BE2C (cell line): ENCODE measurements around the gene GALNT6.
A peak's percentile ranks its signal among the peaks of the same experiment; 100 is the strongest.

Source experiments
- DNase-seq: peaks from one replicate; pipeline ENCODE4 v3.0.0-alpha.2; 2020
- H3K27me3 ChIP-seq: fragments of 250-450 bp; sonication (Bioruptor Pico); 2 replicates; pipeline ENCODE4 v1.5.1; 2020; ENCODE audit warnings: mild to moderate bottlenecking
- H3K36me3 ChIP-seq: fragments of 250-450 bp; sonication (Bioruptor Pico); 2 replicates; pipeline ENCODE4 v1.5.1; 2020; ENCODE audit warnings: mild to moderate bottlenecking
- H3K4me1 ChIP-seq: fragments of 250-450 bp; sonication (Bioruptor Pico); 2 replicates; pipeline ENCODE4 v1.5.1; 2020
- H3K4me3 ChIP-seq: 2 replicates; pipeline ENCODE4 v1.5.1; 2011; ENCODE audit warnings: low read depth, low read length
- H3K9me3 ChIP-seq: fragments of 250-450 bp; sonication (Bioruptor Pico); 2 replicates; pipeline ENCODE4 v1.5.1; 2020
- CTCF ChIP-seq: IDR thresholded peaks from 2 replicates; pipeline ENCODE4 v1.5.1; 2012; ENCODE audit warnings: mild to moderate bottlenecking, low read depth, low read length

The GALNT6 gene

GRCh38 chr12:51357374-51358047, 33.7 kb downstream of the GALNT6 start:
- Histone ChIP-seq H3K4me1 (peaks cover 3% of the 10 kb centered on the region; the same call in 1 of the 2 replicates), H3K9me3 (no peaks in the 10 kb centered on the region), H3K27me3 (no peaks in the 10 kb centered on the region), H3K36me3 (peaks cover 2% of the 10 kb centered on the region; the same call in 1 of the 2 replicates), H3K4me3 (no peak overlapping the region)
- no peak for DNase-seq
- no peak for TF ChIP-seq CTCF

- Histone ChIP-seq H3K27me3 (no peaks in the 10 kb centered on the region), H3K36me3 (no peaks in the 10 kb centered on the region)
Observed at GRCh38 chr12:51351913-51352532, 39.2 kb downstream of the GALNT6 start.

DNA sequence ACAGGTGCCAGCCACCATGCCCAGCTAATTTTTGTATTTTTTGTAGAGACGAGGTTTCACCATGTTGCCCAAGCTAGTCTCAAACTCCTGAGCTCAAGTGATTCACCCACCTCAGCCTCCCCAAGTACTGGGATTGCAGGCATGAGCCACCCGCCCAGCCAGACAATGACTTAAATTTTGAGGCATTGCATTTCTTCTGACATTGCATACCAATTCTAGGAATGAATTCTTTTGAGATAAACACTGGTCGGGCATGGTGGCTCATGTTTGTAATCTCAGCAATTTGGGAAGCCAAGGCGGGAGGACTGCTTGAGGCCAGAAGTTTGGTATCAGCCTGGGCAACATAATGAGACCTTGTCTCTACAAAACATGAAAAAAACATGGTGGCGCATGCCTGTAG, 42.2 kb downstream of the GALNT6 start:
- peaks cover 3% of the 10 kb centered on the region; the same call in 1 of the 2 replicates for H3K4me1 ChIP-seq
- no peak for DNase-seq
- no peaks in the 10 kb centered on the region for H3K9me3 ChIP-seq
- no peaks in the 10 kb centered on the region for H3K27me3 ChIP-seq
- no peaks in the 10 kb centered on the region for H3K36me3 ChIP-seq
- H3K4me3 ChIP-seq: no peak overlapping the region
- no peak for TF ChIP-seq CTCF

More at GRCh38 chr12:51351913-51352532, 39.2 kb downstream of the GALNT6 start:
- H3K4me3 ChIP-seq: no peak overlapping the region
- DNase-seq: peak; percentile 63
- peaks cover 3% of the 10 kb centered on the region; the same call in 1 of the 2 replicates for H3K4me1 ChIP-seq
- peak; percentile 81 for TF ChIP-seq CTCF
- no peaks in the 10 kb centered on the region for H3K9me3 ChIP-seq

GRCh38 chr12:51348116-51348515, 43.1 kb downstream of the GALNT6 start:
- no peak for DNase-seq
- Histone ChIP-seq H3K9me3 (no peaks in the 10 kb centered on the region), H3K4me1 (peaks cover 3% of the 10 kb centered on the region; the same call in 1 of the 2 replicates), H3K36me3 (no peaks in the 10 kb centered on the region), H3K4me3 (no peak overlapping the region), H3K27me3 (no peaks in the 10 kb centered on the region)
- TF ChIP-seq CTCF: no peak

DNA sequence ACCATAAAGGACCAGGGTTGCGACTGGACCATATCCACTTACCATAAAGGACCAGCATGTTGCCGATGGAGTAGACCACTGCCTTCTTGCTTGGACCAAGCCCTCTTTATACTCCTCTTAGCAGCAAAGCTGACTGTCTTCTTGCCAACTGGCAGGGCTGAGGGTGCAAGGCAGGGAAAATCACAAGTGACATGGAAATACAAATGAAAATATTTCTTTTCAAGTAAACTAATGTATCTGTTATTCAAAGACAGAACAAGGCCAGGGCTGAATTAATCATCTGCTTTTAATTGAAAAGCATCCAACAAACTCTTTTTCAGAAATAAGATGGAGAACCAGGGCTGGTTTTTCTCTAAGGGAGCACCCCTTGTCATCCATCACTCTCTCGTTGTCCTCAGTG, 44.6 kb downstream of the GALNT6 start, which contains the start of gene CELA1:
TSS of gene CELA1 (minus strand) at position 99 of the 400 bp plus-strand sequence. CDS start at position 58, 41 bp downstream.
- no peak for DNase-seq
- H3K27me3 ChIP-seq: no peaks in the 10 kb centered on the region
- TF ChIP-seq CTCF: no peak
- no peaks in the 10 kb centered on the region for H3K9me3 ChIP-seq
- H3K4me3 ChIP-seq: no peak within 1 kb of the TSS
- peaks cover 3% of the 10 kb centered on the region; the same call in 1 of the 2 replicates for H3K4me1 ChIP-seq
- no peaks in the 10 kb centered on the region for H3K36me3 ChIP-seq

DNA sequence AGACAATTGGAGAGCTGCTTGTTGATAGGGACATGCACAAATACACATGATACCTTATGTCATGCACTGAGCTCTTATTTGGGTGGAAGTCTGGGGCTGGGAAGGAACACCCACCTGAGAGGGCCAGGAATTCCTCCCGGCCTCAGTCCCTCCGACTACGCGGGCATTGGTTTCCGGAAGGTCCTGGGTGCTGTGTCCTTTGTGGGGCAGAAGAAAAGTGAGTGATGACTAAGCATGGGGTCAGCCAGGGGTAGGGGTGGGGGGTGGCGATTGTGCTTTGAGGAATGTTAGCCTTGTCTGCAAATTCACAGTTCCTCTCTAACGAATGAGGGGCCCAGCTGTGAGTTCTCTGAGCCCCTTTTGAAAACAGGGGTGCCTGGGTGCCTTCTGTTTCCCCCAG, 45.5 kb downstream of the GALNT6 start:
- no peaks in the 10 kb centered on the region for H3K27me3 ChIP-seq
- no peaks in the 10 kb centered on the region for H3K4me1 ChIP-seq
- no peak for TF ChIP-seq CTCF
- no peaks in the 10 kb centered on the region for H3K9me3 ChIP-seq
- H3K4me3 ChIP-seq: no peak overlapping the region
- no peaks in the 10 kb centered on the region for H3K36me3 ChIP-seq
- no peak for DNase-seq
